Measurements from ENCODE around the gene TEX51. TPM values are rescaled to one million over a fixed set of nuclear protein-coding genes. Genes with fewer than 3 reads are reported as not detected.

The TEX51 gene
- total RNA-seq, result not detected in 2 replicates

GRCh38 chr2:126898636-126899035, at the start of gene TEX51:
Gene TEX51 (plus strand): TSS chr2:126898890. CDS start chr2:126898919, 29 bp downstream.

Other genes with a start within 250 kb of the TEX51 start
- 2.8 TPM in 1 of 2 replicates, not detected in the other for gene GYPC, start 242.7 kb upstream of the TEX51 start, total RNA-seq
- gene BIN1, start 208.3 kb downstream of the TEX51 start, total RNA-seq, result 18.9 and 23.1 TPM in 2 replicates